T-helper 1 cell treated with Interleukin-12 subunit alpha and Interleukin-12 subunit beta and Interleukin-4 antibody, amounts not matched to agents 30 ng/mL and 1 ng/mL, for 36 hours (primary cell): ENCODE measurements around the gene MYO15B. TPM values are rescaled to one million over a fixed set of nuclear protein-coding genes. Genes with fewer than 3 reads are reported as not detected.
"Not testable (repeated sequence)": the region's sequence is repeated elsewhere in the genome, so short reads cannot be mapped to it uniquely, and the experiment has no call there.

Experiments used
- intact Hi-C: fragments of 100-400 bp; cut with micrococcal nuclease; formaldehyde crosslinking; loops from one replicate; pipeline ENCODE4 v1.15.1; 2024
- total RNA-seq: library from RNA; stranded (reverse); gene quantifications from 2 replicates; pipeline ENCODE4 v1.2.3, GENCODE V29; 2022

Gene MYO15B
- total RNA-seq, 1 donor from 2014 or later = 48.4 TPM

GRCh38 chr17:75575197-75575596, 12.4 kb upstream of the MYO15B start:
- intact Hi-C loops = no loop called here

- intact Hi-C loops = no loop called here
These were observed 11.9 kb upstream of the MYO15B start for GRCh38 chr17:75575728-75576127.

- intact Hi-C loops = no loop called here
These were observed 10.9 kb upstream of the MYO15B start for GRCh38 chr17:75576661-75577060.

- intact Hi-C loops = loop anchor here (2.0 kb wide), 1 partner anchor 56 kb away; the partner anchor contains the start of gene LLGL2
These were observed 6.4 kb upstream of the MYO15B start for GRCh38 chr17:75581121-75581725.

GRCh38 chr17:75583197-75583596, 4.4 kb upstream of the MYO15B start:
- intact Hi-C loops = not testable (repeated sequence)

GRCh38 chr17:75584849-75585175, 2.8 kb upstream of the MYO15B start:
- intact Hi-C loops = no loop called here

GRCh38 chr17:75588596-75589011, 1.0 kb downstream of the MYO15B start:
- intact Hi-C loops = loop anchor here (1.0 kb wide), 11 partner anchors 17 to 391 kb away; partner anchors contain the start of genes ACOX1, LLGL2, RECQL5 and SAP30BP

GRCh38 chr17:75589012-75589918, 1.7 kb downstream of the MYO15B start:
- intact Hi-C loops = loop anchor here (1.0 kb wide), 10 partner anchors 64 to 390 kb away; partner anchors contain the start of genes ACOX1, LLGL2, RECQL5 and SAP30BP

- intact Hi-C loops = loop anchor here (1.0 kb wide), 10 partner anchors 65 to 389 kb away; partner anchors contain the start of genes ACOX1, LLGL2, RECQL5 and SAP30BP
These were observed 2.3 kb downstream of the MYO15B start for GRCh38 chr17:75589919-75590303.

- intact Hi-C loops = no loop called here
These were observed 2.7 kb downstream of the MYO15B start for GRCh38 chr17:75590314-75590761.

- intact Hi-C loops = no loop called here
These were observed 3.5 kb downstream of the MYO15B start for GRCh38 chr17:75590849-75591721.

- intact Hi-C loops = no loop called here
These were observed 4.2 kb downstream of the MYO15B start for GRCh38 chr17:75591722-75592302.

- intact Hi-C loops = no loop called here
These were observed 4.9 kb downstream of the MYO15B start for GRCh38 chr17:75592348-75593020.

- intact Hi-C loops = not testable (repeated sequence)
These were observed 5.8 kb downstream of the MYO15B start for GRCh38 chr17:75593430-75593829.

GRCh38 chr17:75594499-75595283, 7.1 kb downstream of the MYO15B start:
- intact Hi-C loops = no loop called here

GRCh38 chr17:75595284-75595919, 7.8 kb downstream of the MYO15B start:
- intact Hi-C loops = no loop called here

- intact Hi-C loops = no loop called here
These were observed 8.3 kb downstream of the MYO15B start for GRCh38 chr17:75595920-75596313.

- intact Hi-C loops = no loop called here
These were observed 8.9 kb downstream of the MYO15B start for GRCh38 chr17:75596320-75597087.
